ENCODE measurements around the gene SYT9. TPM values are rescaled to one million over a fixed set of nuclear protein-coding genes. Genes with fewer than 3 reads are reported as not detected.

SYT9 gene
- total and polyA plus RNA-seq, 2 of the 8 experiments (the other 6 are each of a cell fraction or from before 2014, with no cell fraction given): 1.5 to 2.9 TPM

- TF ChIP-seq CHD7 (IDR thresholded peaks at IDR 0.05; ENCODE audit: insufficient replicate concordance, low read length): no peak
- TF ChIP-seq SIN3A (conservative IDR thresholded peaks at IDR 0.05 in 1 of 2, IDR thresholded peaks at IDR 0.05 in 1 of 2; ENCODE audit: low read depth in 1 of 2, low read length in 2 of 2): no peak
- TF ChIP-seq SP2 (IDR thresholded peaks at IDR 0.05; ENCODE audit: low read length): no peak
- TF ChIP-seq SP1 (IDR thresholded peaks at IDR 0.05; ENCODE audit: low read depth, low read length): no peak
- TF ChIP-seq, protein P1, sequence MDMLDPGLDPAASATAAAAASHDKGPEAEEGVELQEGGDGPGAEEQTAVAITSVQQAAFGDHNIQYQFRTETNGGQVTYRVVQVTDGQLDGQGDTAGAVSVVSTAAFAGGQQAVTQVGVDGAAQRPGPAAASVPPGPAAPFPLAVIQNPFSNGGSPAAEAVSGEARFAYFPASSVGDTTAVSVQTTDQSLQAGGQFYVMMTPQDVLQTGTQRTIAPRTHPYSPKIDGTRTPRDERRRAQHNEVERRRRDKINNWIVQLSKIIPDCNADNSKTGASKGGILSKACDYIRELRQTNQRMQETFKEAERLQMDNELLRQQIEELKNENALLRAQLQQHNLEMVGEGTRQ (IDR thresholded peaks at IDR 0.05; ENCODE audit: low read length): no peak
- no peak for TF ChIP-seq SAP30 (IDR thresholded peaks at IDR 0.05; ENCODE audit: insufficient read depth, insufficient replicate concordance, low read length)
- no peak for TF ChIP-seq POLR2AphosphoS5 (IDR thresholded peaks at IDR 0.05; ENCODE audit: low read depth, low read length)
- no peak for TF ChIP-seq GABPA (IDR thresholded peaks at IDR 0.05; ENCODE audit: borderline replicate concordance, insufficient read depth, low read length)
- TF ChIP-seq TEAD4 (IDR thresholded peaks at IDR 0.05; ENCODE audit: low read depth, low read length): no peak
- TF ChIP-seq KDM4A (IDR thresholded peaks at IDR 0.05; ENCODE audit: low read depth, low read length, severe bottlenecking): no peak
These were observed 130.2 kb downstream of the SYT9 start (continued) for GRCh38 chr11:7381937-7382336.

All from H1 (cell line).